GM23338 (cell line): ENCODE measurements around the gene RAB2B. TPM values are rescaled to one million over a fixed set of nuclear protein-coding genes. Genes with fewer than 3 reads are reported as not detected.

Experiments used
- ATAC-seq: fragments of 200-7000 bp; cut with Tn5 transposase; 3 replicates; pipeline ENCODE4 v1.9.1; 2020
- DNase-seq: peaks from one replicate; pipeline ENCODE4 v3.0.0-alpha.2; 2015; ENCODE audit warnings: low spot score
- H2AFZ ChIP-seq: fragments of 200-600 bp; sonication (generic); 2 replicates; pipeline ENCODE4 v1.8.0; 2016; ENCODE audit warnings: antibody characterized with exemption, mild to moderate bottlenecking, moderate library complexity
- H3F3A ChIP-seq: fragments of 200-600 bp; sonication (generic); replicated peaks from 2 replicates; pipeline ENCODE4 v1.8.0; 2017; ENCODE audit warnings: antibody characterized with exemption, mixed run types, low read depth
- H3K27ac ChIP-seq: fragments of 200-600 bp; sonication (generic); 2 replicates; pipeline ENCODE4 v1.6.1; 2016; ENCODE audit warnings: low read depth
- H3K27me3 ChIP-seq: fragments of 200-600 bp; sonication (generic); 2 replicates; pipeline ENCODE4 v1.8.0; 2016; ENCODE audit warnings: mild to moderate bottlenecking, mixed run types, moderate library complexity; ENCODE audit not compliant: insufficient read depth
- H3K36me3 ChIP-seq: fragments of 200-600 bp; sonication (generic); 2 replicates; pipeline ENCODE4 v1.8.0; 2016; ENCODE audit warnings: mild to moderate bottlenecking; ENCODE audit not compliant: insufficient read depth
- H3K4me1 ChIP-seq: fragments of 200-600 bp; sonication (generic); 2 replicates; pipeline ENCODE4 v1.8.0; 2016; ENCODE audit warnings: mild to moderate bottlenecking, moderate library complexity; ENCODE audit not compliant: insufficient read depth
- H3K4me2 ChIP-seq: fragments of 200-600 bp; sonication (generic); 2 replicates; pipeline ENCODE4 v1.7.1; 2017; ENCODE audit warnings: mixed run types
- H3K4me3 ChIP-seq: fragments of 200-600 bp; sonication (generic); 2 replicates; pipeline ENCODE4 v1.6.1; 2016; ENCODE audit warnings: mixed run types
- H3K79me2 ChIP-seq: fragments of 200-600 bp; sonication (generic); replicated peaks from 2 replicates; pipeline ENCODE4 v1.8.0; 2017; ENCODE audit warnings: mild to moderate bottlenecking; ENCODE audit not compliant: insufficient read depth
- H3K9me2 ChIP-seq: fragments of 200-600 bp; sonication (generic); 2 replicates; pipeline ENCODE4 v1.8.0; 2017; ENCODE audit not compliant: insufficient read depth
- H4K20me1 ChIP-seq: fragments of 200-600 bp; sonication (generic); replicated peaks from 2 replicates; pipeline ENCODE4 v1.8.0; 2017; ENCODE audit warnings: mild to moderate bottlenecking; ENCODE audit not compliant: insufficient read depth
- H3K27ac Mint-ChIP-seq: 2 replicates; pipeline ENCODE4 v1.8.0; 2020; ENCODE audit warnings: inconsistent platforms, mild to moderate bottlenecking, moderate library complexity, mixed read lengths
- H3K27me3 Mint-ChIP-seq: 3 replicates; pipeline ENCODE4 v1.8.0; 2022; ENCODE audit warnings: low read depth, mild to moderate bottlenecking, moderate library complexity, mixed read lengths, inconsistent platforms; ENCODE audit not compliant: insufficient read depth, poor library complexity
- H3K36me3 Mint-ChIP-seq: 3 replicates; pipeline ENCODE4 v1.8.0; 2021; ENCODE audit warnings: low read depth, mild to moderate bottlenecking, inconsistent platforms, moderate library complexity, mixed read lengths
- H3K4me1 Mint-ChIP-seq: 3 replicates; pipeline ENCODE4 v1.8.0; 2020; ENCODE audit warnings: mild to moderate bottlenecking, inconsistent platforms, mixed read lengths
- H3K4me3 Mint-ChIP-seq: 3 replicates; pipeline ENCODE4 v1.8.0; 2021; ENCODE audit warnings: moderate library complexity, mild to moderate bottlenecking, inconsistent platforms, mixed read lengths
- H3K9me3 Mint-ChIP-seq: 3 replicates; pipeline ENCODE4 v1.8.0; 2020; ENCODE audit warnings: moderate library complexity, mild to moderate bottlenecking, inconsistent platforms, mixed read lengths
- CREB1 ChIP-seq: fragments of 250-450 bp; sonication (Bioruptor Pico); IDR thresholded peaks from 2 replicates; pipeline ENCODE4 v1.5.0; 2020; ENCODE audit warnings: low read depth, mild to moderate bottlenecking, moderate library complexity
- EZH2 ChIP-seq: fragments of 200-600 bp; sonication (generic); IDR thresholded peaks from one replicate; pipeline ENCODE4 v1.8.0; 2017; ENCODE audit warnings: antibody characterized with exemption, mild to moderate bottlenecking, low read depth; ENCODE audit not compliant: unreplicated experiment
- NANOG ChIP-seq: IDR thresholded peaks from 2 replicates; pipeline ENCODE4 v1.6.1; 2016; ENCODE audit warnings: antibody characterized with exemption, borderline replicate concordance
- POLR2AphosphoS5 ChIP-seq: IDR thresholded peaks from 2 replicates; pipeline ENCODE4 v1.6.1; 2016; ENCODE audit warnings: antibody characterized with exemption, low read depth
- polyA plus RNA-seq: library from polyadenylated mRNA; unstranded; fragments of >200 nt; fragmentation: Nextera tagmentation; extraction: Ambion mirVana; gene quantifications from 2 replicates; pipeline ENCODE4 v1.2.1, GENCODE V29; 2016
- total RNA-seq: library from RNA; depleted of rRNA; stranded (reverse); fragments of >200 nt; shearing (Covaris generic); gene quantifications from 2 replicates; pipeline ENCODE4 v1.2.3, GENCODE V29; 2014
- TF ChIP-seq, protein P1 (sequence below): IDR thresholded peaks from 2 replicates; pipeline ENCODE4 v1.6.1; 2016; ENCODE audit warnings: antibody characterized with exemption
- TF ChIP-seq, protein P2 (sequence below): fragments of 250-450 bp; sonication (Bioruptor Pico); IDR thresholded peaks from 2 replicates; pipeline ENCODE4 v1.5.0; 2020; ENCODE audit warnings: mild to moderate bottlenecking, moderate library complexity

Gene RAB2B
- total and polyA plus RNA-seq, 2 experiments from 2014 or later = 12.9 to 29.9 TPM

DNA sequence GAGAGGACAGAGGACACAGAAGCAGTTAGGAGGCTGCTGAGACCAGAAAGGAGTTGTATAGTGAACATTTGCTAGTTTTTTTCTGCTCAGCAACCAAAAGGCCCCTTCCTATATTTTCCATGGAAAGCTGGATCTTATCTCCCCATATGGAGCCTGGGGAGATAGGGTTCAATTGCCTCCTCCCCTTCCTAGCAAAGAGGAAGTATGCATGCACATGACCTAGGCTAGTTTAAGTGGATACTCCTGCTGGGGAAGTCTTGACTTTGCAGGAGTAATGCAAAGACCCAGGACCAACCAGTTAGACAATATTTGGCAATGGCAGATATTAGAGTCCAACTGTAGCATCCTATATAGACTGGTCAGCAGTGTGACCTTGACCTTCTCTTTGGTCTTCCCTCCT, 35.9 kb downstream of the RAB2B start (continued):
- TF ChIP-seq, protein P1, sequence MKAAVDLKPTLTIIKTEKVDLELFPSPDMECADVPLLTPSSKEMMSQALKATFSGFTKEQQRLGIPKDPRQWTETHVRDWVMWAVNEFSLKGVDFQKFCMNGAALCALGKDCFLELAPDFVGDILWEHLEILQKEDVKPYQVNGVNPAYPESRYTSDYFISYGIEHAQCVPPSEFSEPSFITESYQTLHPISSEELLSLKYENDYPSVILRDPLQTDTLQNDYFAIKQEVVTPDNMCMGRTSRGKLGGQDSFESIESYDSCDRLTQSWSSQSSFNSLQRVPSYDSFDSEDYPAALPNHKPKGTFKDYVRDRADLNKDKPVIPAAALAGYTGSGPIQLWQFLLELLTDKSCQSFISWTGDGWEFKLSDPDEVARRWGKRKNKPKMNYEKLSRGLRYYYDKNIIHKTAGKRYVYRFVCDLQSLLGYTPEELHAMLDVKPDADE = no peak
- TF ChIP-seq EZH2 = no peak

DNA sequence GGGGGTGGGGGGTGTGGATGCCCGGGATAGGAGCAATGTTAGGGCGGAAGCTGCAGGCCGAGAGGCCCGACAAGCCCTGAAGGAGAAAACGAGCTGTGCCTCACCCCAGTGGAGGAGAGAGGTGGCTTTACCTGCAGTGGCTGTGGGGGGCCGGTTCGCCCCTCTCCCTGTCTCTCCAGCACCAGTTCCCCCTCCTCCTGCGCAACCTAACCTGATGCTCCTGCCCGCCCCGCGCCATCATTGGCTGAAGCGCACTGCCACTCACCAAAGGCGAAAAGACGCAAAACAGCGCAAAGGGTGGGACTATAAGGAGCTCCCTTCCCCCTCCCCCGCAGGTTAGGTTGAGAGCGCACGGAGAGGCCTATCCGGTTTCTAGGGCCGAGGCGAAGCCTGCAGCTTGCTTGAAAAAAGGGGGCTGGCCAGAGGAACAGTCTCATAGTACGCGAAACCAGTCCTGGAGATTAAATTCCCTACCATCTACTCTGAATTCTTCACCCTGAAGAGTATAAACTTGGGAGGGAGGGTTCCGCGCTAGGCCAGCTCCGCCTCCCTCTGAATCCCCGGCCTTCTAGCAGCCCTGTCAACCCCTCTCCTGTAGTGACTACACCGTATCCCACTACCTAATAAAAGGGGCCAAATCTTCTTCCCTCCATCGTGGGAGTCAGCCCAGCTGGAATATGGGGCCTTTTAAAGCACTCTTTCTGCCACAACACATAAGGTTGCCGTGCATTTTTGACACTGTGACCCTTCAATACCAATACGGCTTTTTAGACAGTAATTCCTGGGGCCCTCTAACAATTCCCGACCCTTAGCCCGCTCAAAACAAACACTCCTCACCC, 39.5 kb downstream of the RAB2B start:
- peaks cover 94% of the 10 kb centered on the region for H3K79me2 ChIP-seq
- peak overlapping the region; percentile 81 for H3K27ac Mint-ChIP-seq
- H3K36me3 ChIP-seq = no peaks in the 10 kb centered on the region
- H3K27me3 ChIP-seq = no peaks in the 10 kb centered on the region
- peak overlapping the region; percentile 90 for H3K4me3 Mint-ChIP-seq
- H3K27me3 Mint-ChIP-seq = peaks cover 2% of the 10 kb centered on the region
- ATAC-seq = peak; percentile 97
- peaks cover 42% of the 10 kb centered on the region for H4K20me1 ChIP-seq
- H3K27ac ChIP-seq = peak overlapping the region; percentile 91
- DNase-seq = peak; percentile 100
- TF ChIP-seq CREB1 (CRISPR knock-in tag) (peak; percentile 86), POLR2AphosphoS5 (peak; percentile 90), EZH2 (no peak), NANOG (no peak)
- TF ChIP-seq, protein P2, sequence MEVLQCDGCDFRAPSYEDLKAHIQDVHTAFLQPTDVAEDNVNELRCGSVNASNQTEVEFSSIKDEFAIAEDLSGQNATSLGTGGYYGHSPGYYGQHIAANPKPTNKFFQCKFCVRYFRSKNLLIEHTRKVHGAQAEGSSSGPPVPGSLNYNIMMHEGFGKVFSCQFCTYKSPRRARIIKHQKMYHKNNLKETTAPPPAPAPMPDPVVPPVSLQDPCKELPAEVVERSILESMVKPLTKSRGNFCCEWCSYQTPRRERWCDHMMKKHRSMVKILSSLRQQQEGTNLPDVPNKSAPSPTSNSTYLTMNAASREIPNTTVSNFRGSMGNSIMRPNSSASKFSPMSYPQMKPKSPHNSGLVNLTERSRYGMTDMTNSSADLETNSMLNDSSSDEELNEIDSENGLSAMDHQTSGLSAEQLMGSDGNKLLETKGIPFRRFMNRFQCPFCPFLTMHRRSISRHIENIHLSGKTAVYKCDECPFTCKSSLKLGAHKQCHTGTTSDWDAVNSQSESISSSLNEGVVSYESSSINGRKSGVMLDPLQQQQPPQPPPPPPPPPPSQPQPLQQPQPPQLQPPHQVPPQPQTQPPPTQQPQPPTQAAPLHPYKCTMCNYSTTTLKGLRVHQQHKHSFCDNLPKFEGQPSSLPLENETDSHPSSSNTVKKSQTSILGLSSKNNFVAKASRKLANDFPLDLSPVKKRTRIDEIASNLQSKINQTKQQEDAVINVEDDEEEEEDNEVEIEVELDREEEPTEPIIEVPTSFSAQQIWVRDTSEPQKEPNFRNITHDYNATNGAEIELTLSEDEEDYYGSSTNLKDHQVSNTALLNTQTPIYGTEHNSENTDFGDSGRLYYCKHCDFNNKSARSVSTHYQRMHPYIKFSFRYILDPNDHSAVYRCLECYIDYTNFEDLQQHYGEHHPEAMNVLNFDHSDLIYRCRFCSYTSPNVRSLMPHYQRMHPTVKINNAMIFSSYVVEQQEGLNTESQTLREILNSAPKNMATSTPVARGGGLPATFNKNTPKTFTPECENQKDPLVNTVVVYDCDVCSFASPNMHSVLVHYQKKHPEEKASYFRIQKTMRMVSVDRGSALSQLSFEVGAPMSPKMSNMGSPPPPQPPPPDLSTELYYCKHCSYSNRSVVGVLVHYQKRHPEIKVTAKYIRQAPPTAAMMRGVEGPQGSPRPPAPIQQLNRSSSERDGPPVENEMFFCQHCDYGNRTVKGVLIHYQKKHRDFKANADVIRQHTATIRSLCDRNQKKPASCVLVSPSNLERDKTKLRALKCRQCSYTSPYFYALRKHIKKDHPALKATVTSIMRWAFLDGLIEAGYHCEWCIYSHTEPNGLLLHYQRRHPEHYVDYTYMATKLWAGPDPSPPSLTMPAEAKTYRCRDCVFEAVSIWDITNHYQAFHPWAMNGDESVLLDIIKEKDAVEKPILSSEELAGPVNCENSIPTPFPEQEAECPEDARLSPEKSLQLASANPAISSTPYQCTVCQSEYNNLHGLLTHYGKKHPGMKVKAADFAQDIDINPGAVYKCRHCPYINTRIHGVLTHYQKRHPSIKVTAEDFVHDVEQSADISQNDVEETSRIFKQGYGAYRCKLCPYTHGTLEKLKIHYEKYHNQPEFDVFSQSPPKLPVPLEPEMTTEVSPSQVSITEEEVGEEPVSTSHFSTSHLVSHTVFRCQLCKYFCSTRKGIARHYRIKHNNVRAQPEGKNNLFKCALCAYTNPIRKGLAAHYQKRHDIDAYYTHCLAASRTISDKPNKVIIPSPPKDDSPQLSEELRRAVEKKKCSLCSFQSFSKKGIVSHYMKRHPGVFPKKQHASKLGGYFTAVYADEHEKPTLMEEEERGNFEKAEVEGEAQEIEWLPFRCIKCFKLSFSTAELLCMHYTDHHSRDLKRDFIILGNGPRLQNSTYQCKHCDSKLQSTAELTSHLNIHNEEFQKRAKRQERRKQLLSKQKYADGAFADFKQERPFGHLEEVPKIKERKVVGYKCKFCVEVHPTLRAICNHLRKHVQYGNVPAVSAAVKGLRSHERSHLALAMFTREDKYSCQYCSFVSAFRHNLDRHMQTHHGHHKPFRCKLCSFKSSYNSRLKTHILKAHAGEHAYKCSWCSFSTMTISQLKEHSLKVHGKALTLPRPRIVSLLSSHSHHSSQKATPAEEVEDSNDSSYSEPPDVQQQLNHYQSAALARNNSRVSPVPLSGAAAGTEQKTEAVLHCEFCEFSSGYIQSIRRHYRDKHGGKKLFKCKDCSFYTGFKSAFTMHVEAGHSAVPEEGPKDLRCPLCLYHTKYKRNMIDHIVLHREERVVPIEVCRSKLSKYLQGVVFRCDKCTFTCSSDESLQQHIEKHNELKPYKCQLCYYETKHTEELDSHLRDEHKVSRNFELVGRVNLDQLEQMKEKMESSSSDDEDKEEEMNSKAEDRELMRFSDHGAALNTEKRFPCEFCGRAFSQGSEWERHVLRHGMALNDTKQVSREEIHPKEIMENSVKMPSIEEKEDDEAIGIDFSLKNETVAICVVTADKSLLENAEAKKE = no peak
- H3K9me2 ChIP-seq = no peaks in the 10 kb centered on the region
- peaks cover 30% of the 10 kb centered on the region for H3K4me1 Mint-ChIP-seq
- H3F3A ChIP-seq = peaks cover 17% of the 10 kb centered on the region; the same call in 1 of the 2 replicates
- H3K36me3 Mint-ChIP-seq = peaks cover 13% of the 10 kb centered on the region
- no peak overlapping the region for H2AFZ ChIP-seq
- H3K4me1 ChIP-seq = peaks cover 21% of the 10 kb centered on the region
- peak overlapping the region; percentile 91 for H3K4me2 ChIP-seq
- H3K9me3 Mint-ChIP-seq = no peaks in the 10 kb centered on the region
- peak overlapping the region; percentile 76 for H3K4me3 ChIP-seq
